HEK293 (cell line): Measurements from ENCODE around the gene SLC48A1.

Source experiments
- BCL6B ChIP-seq: fragments of 450-650 bp; formaldehyde crosslinking; IDR thresholded peaks from 2 replicates; pipeline ENCODE4 v1.5.1; 2017; ENCODE audit warnings: missing biosample characterization, missing genetic modification characterization
- HIC1 ChIP-seq: fragments of 450-650 bp; formaldehyde crosslinking; IDR thresholded peaks from 2 replicates; pipeline ENCODE4 v1.5.1; 2016; ENCODE audit warnings: missing biosample characterization, missing genetic modification characterization
- KLF1 ChIP-seq: fragments of 450-650 bp; formaldehyde crosslinking; IDR thresholded peaks from 2 replicates; pipeline ENCODE4 v1.5.1; 2016; ENCODE audit warnings: missing biosample characterization, missing genetic modification characterization
- PRDM10 ChIP-seq: fragments of 450-650 bp; formaldehyde crosslinking; IDR thresholded peaks from 2 replicates; pipeline ENCODE4 v1.5.1; 2016; ENCODE audit warnings: missing biosample characterization, missing genetic modification characterization
- SCRT1 ChIP-seq: fragments of 450-650 bp; formaldehyde crosslinking; IDR thresholded peaks from 2 replicates; pipeline ENCODE4 v1.5.1; 2016; ENCODE audit warnings: missing biosample characterization, missing genetic modification characterization, borderline replicate concordance
- SCRT2 ChIP-seq: fragments of 450-650 bp; formaldehyde crosslinking; IDR thresholded peaks from 2 replicates; pipeline ENCODE4 v1.5.1; 2016; ENCODE audit warnings: missing biosample characterization, missing genetic modification characterization
- SP2 ChIP-seq: fragments of 450-650 bp; formaldehyde crosslinking; IDR thresholded peaks from 2 replicates; pipeline ENCODE4 v1.5.1; 2016; ENCODE audit warnings: missing biosample characterization, missing genetic modification characterization
- TSHZ1 ChIP-seq: fragments of 450-650 bp; formaldehyde crosslinking; IDR thresholded peaks from 2 replicates; pipeline ENCODE4 v1.5.1; 2016; ENCODE audit warnings: missing biosample characterization, missing genetic modification characterization, borderline replicate concordance
- ZBTB17 ChIP-seq: fragments of 450-650 bp; formaldehyde crosslinking; IDR thresholded peaks from 2 replicates; pipeline ENCODE4 v1.5.1; 2016; ENCODE audit warnings: missing biosample characterization, missing genetic modification characterization
- ZBTB48 ChIP-seq: fragments of 450-650 bp; formaldehyde crosslinking; IDR thresholded peaks from 2 replicates; pipeline ENCODE4 v1.5.1; 2016; ENCODE audit warnings: missing biosample characterization, missing genetic modification characterization
- ZFHX2 ChIP-seq: fragments of 450-650 bp; formaldehyde crosslinking; conservative IDR thresholded peaks from 2 replicates; pipeline ENCODE4 v1.5.1; 2016; ENCODE audit warnings: missing biosample characterization, missing genetic modification characterization
- ZFP37 ChIP-seq: fragments of 450-650 bp; formaldehyde crosslinking; IDR thresholded peaks from 2 replicates; pipeline ENCODE4 v1.5.1; 2016; ENCODE audit warnings: missing biosample characterization, missing genetic modification characterization
- ZNF148 ChIP-seq: fragments of 450-650 bp; formaldehyde crosslinking; IDR thresholded peaks from 2 replicates; pipeline ENCODE4 v1.5.0; 2017; ENCODE audit warnings: missing biosample characterization, missing genetic modification characterization, borderline replicate concordance
- ZNF19 ChIP-seq: fragments of 450-650 bp; formaldehyde crosslinking; IDR thresholded peaks from 2 replicates; pipeline ENCODE4; 2016; ENCODE audit warnings: missing biosample characterization, missing genetic modification characterization, low read depth
- ZNF239 ChIP-seq: fragments of 450-650 bp; formaldehyde crosslinking; IDR thresholded peaks from 2 replicates; pipeline ENCODE4 v1.5.1; 2016; ENCODE audit warnings: missing biosample characterization, missing genetic modification characterization
- ZNF24 ChIP-seq: fragments of 450-650 bp; formaldehyde crosslinking; IDR thresholded peaks from 2 replicates; pipeline ENCODE4 v1.5.1; 2016; ENCODE audit warnings: missing biosample characterization, missing genetic modification characterization
- ZNF37A ChIP-seq: fragments of 450-650 bp; IDR thresholded peaks from 2 replicates; pipeline ENCODE4 v1.5.1; 2018; ENCODE audit warnings: missing biosample characterization, missing genetic modification characterization
- ZNF391 ChIP-seq: fragments of 450-650 bp; formaldehyde crosslinking; IDR thresholded peaks from 2 replicates; pipeline ENCODE4 v1.5.1; 2016; ENCODE audit warnings: low read depth, missing biosample characterization, missing genetic modification characterization, borderline replicate concordance
- ZNF426 ChIP-seq: fragments of 450-650 bp; formaldehyde crosslinking; IDR thresholded peaks from 2 replicates; pipeline ENCODE4 v1.5.1; 2017; ENCODE audit warnings: missing biosample characterization, missing genetic modification characterization, mild to moderate bottlenecking, inconsistent platforms, moderate library complexity
- ZNF529 ChIP-seq: fragments of 450-650 bp; formaldehyde crosslinking; IDR thresholded peaks from 2 replicates; pipeline ENCODE4 v1.5.1; 2017; ENCODE audit warnings: missing genetic modification characterization, missing biosample characterization; ENCODE audit not compliant: insufficient replicate concordance
- ZNF548 ChIP-seq: fragments of 450-650 bp; formaldehyde crosslinking; IDR thresholded peaks from 2 replicates; pipeline ENCODE4 v1.5.1; 2016; ENCODE audit warnings: missing biosample characterization, missing genetic modification characterization
- ZNF561 ChIP-seq: fragments of 450-650 bp; IDR thresholded peaks from 2 replicates; pipeline ENCODE4 v1.5.1; 2018; ENCODE audit warnings: missing biosample characterization, missing genetic modification characterization, borderline replicate concordance
- ZNF623 ChIP-seq: fragments of 450-650 bp; formaldehyde crosslinking; IDR thresholded peaks from 2 replicates; pipeline ENCODE4 v1.5.1; 2016; ENCODE audit warnings: missing biosample characterization, missing genetic modification characterization
- ZNF629 ChIP-seq: fragments of 450-650 bp; formaldehyde crosslinking; IDR thresholded peaks from 2 replicates; pipeline ENCODE4 v1.5.1; 2017; ENCODE audit warnings: missing biosample characterization, missing genetic modification characterization

The SLC48A1 gene

GRCh38 chr12:47758834-47759690, 14.0 kb upstream of the SLC48A1 start, which contains the start of gene RAPGEF3 (continued):
- no peak for TF ChIP-seq ZNF148 (tag by site-specific recombination)
- peak; percentile 66 for TF ChIP-seq ZNF629 (tag by site-specific recombination)
- TF ChIP-seq ZNF561: peak; percentile 86
- 0 out of 2 replicates have a peak, but pooled peaks have one; percentile 51 for TF ChIP-seq ZFP37 (tag by site-specific recombination)
- no peak for TF ChIP-seq ZNF623 (tag by site-specific recombination)
- no peak for TF ChIP-seq ZNF239 (tag by site-specific recombination)
- TF ChIP-seq ZNF19 (tag by site-specific recombination): no peak
- 0 out of 2 replicates have a peak, but pooled peaks have one; percentile 55 for TF ChIP-seq ZNF391 (tag by site-specific recombination)
- peak; percentile 67 for TF ChIP-seq HIC1 (tag by site-specific recombination)
- no peak for TF ChIP-seq ZNF426 (tag by site-specific recombination)
- TF ChIP-seq ZNF24 (tag by site-specific recombination): no peak
- TF ChIP-seq TSHZ1 (tag by site-specific recombination): no peak
- peak; percentile 73 for TF ChIP-seq ZFHX2 (tag by site-specific recombination)
- no peak for TF ChIP-seq ZNF529 (tag by site-specific recombination)
- TF ChIP-seq SCRT1 (tag by site-specific recombination): no peak
- TF ChIP-seq ZBTB17 (tag by site-specific recombination): peak; percentile 62; the same call in 1 of the 2 replicates
- TF ChIP-seq KLF1 (tag by site-specific recombination): peak; percentile 73
- TF ChIP-seq SP2 (tag by site-specific recombination): peak; percentile 76
- no peak for TF ChIP-seq SCRT2 (tag by site-specific recombination)
- no peak for TF ChIP-seq ZNF548 (tag by site-specific recombination)
- TF ChIP-seq ZBTB48 (tag by site-specific recombination): peak; percentile 79; the same call in 1 of the 2 replicates
- TF ChIP-seq ZNF37A (tag by site-specific recombination): no peak
- TF ChIP-seq BCL6B: no peak
- TF ChIP-seq PRDM10 (tag by site-specific recombination): 0 out of 2 replicates have a peak, but pooled peaks have one; percentile 14
